T-helper 1 cell (primary cell): ENCODE data around the gene TMEM236.

ENCODE experiments used
- DNase-seq, 5 donors: peaks; one replicate each; pipeline ENCODE4 v3.0.0-alpha.2; 2012 to 2020

TMEM236 gene

GRCh38 chr10:17788646-17789045 lies 36.6 kb downstream of the TMEM236 start:
- DNase-seq: no peak

- no peak for DNase-seq
Measured at GRCh38 chr10:17789396-17789795, 37.4 kb downstream of the TMEM236 start.

- DNase-seq: no peak
Measured at GRCh38 chr10:17790651-17791050, 38.6 kb downstream of the TMEM236 start.

GRCh38 chr10:17792991-17793390 lies 41.0 kb downstream of the TMEM236 start:
- DNase-seq: no peak

- no peak for DNase-seq
Measured at GRCh38 chr10:17793823-17794644, 42.0 kb downstream of the TMEM236 start.

GRCh38 chr10:17795083-17795482 lies 43.1 kb downstream of the TMEM236 start:
- DNase-seq: no peak

- no peak for DNase-seq
Measured at GRCh38 chr10:17795813-17796594, 44.0 kb downstream of the TMEM236 start.

- no peak for DNase-seq
Measured at GRCh38 chr10:17801507-17801906, 49.5 kb downstream of the TMEM236 start.

GRCh38 chr10:17802350-17802749 lies 50.3 kb downstream of the TMEM236 start:
- DNase-seq: no peak

- DNase-seq: no peak
Measured at GRCh38 chr10:17802976-17803375, 51.0 kb downstream of the TMEM236 start.

- DNase-seq: no peak
Measured at GRCh38 chr10:17805330-17805729, 53.3 kb downstream of the TMEM236 start.

GRCh38 chr10:17805921-17806577 lies 54.0 kb downstream of the TMEM236 start:
- peak in 1 of 5 donors; percentile 15 for DNase-seq

GRCh38 chr10:17808971-17809841 lies 57.2 kb downstream of the TMEM236 start, which contains the start of gene MRC1:
Gene MRC1 (plus strand): TSS chr10:17809348. CDS start chr10:17809466, 118 bp downstream.
- no peak for DNase-seq

- DNase-seq: no peak
Measured at GRCh38 chr10:17811146-17811865, 59.3 kb downstream of the TMEM236 start.

- DNase-seq: no peak
Measured at GRCh38 chr10:17814973-17815372, 63.0 kb downstream of the TMEM236 start.

- DNase-seq: no peak
Measured at GRCh38 chr10:17816199-17816598, 64.2 kb downstream of the TMEM236 start.

- no peak for DNase-seq
Measured at GRCh38 chr10:17817316-17817715, 65.3 kb downstream of the TMEM236 start.

- DNase-seq: no peak
Measured at GRCh38 chr10:17817790-17818189, 65.8 kb downstream of the TMEM236 start.

GRCh38 chr10:17819836-17820235 lies 67.8 kb downstream of the TMEM236 start:
- DNase-seq: no peak

GRCh38 chr10:17820943-17821342 lies 68.9 kb downstream of the TMEM236 start:
- no peak for DNase-seq

- no peak for DNase-seq
Measured at GRCh38 chr10:17821893-17822292, 69.9 kb downstream of the TMEM236 start.

GRCh38 chr10:17831341-17831740 lies 79.3 kb downstream of the TMEM236 start:
- DNase-seq: no peak
